ENCODE results near the gene SSPN.

DNA sequence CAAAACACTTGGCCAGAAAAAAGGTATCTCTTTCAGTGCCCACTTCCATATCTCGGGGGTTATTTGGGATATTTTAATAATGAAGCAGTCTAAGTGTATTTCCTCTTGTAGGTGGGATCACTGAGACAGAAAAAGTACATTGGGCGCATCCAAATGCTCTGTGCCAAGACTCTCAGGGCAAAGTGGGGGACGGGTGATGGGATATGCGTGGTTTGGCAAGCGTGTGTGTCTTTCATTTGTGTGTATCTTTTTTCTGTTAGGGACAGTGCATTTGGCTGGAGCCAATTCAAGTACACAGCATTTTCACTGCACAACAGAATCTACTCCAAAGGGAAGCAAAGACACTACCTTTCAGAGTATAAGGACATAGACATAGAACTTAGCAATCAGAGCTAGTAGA is 29.3 kb downstream of the SSPN start:
- TF ChIP-seq, protein P1, sequence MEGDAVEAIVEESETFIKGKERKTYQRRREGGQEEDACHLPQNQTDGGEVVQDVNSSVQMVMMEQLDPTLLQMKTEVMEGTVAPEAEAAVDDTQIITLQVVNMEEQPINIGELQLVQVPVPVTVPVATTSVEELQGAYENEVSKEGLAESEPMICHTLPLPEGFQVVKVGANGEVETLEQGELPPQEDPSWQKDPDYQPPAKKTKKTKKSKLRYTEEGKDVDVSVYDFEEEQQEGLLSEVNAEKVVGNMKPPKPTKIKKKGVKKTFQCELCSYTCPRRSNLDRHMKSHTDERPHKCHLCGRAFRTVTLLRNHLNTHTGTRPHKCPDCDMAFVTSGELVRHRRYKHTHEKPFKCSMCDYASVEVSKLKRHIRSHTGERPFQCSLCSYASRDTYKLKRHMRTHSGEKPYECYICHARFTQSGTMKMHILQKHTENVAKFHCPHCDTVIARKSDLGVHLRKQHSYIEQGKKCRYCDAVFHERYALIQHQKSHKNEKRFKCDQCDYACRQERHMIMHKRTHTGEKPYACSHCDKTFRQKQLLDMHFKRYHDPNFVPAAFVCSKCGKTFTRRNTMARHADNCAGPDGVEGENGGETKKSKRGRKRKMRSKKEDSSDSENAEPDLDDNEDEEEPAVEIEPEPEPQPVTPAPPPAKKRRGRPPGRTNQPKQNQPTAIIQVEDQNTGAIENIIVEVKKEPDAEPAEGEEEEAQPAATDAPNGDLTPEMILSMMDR (conservative IDR thresholded peaks at IDR 0.05), result no peak
- TF ChIP-seq ZFX (IDR thresholded peaks at IDR 0.05), result no peak
